GM18519 (cell line): ENCODE data around the gene CLPTM1L.
"Not testable (repeated sequence)": the region's sequence is repeated elsewhere in the genome, so short reads cannot be mapped to it uniquely, and the experiment has no call there.

Experiments
- ATAC-seq: cut with Tn5 transposase; IDR thresholded peaks from one replicate; pipeline ENCODE4 v1.9.1; 2021; ENCODE audit warnings: mild to moderate bottlenecking, moderate library complexity; ENCODE audit not compliant: unreplicated experiment, low FRiP score

CLPTM1L gene

DNA sequence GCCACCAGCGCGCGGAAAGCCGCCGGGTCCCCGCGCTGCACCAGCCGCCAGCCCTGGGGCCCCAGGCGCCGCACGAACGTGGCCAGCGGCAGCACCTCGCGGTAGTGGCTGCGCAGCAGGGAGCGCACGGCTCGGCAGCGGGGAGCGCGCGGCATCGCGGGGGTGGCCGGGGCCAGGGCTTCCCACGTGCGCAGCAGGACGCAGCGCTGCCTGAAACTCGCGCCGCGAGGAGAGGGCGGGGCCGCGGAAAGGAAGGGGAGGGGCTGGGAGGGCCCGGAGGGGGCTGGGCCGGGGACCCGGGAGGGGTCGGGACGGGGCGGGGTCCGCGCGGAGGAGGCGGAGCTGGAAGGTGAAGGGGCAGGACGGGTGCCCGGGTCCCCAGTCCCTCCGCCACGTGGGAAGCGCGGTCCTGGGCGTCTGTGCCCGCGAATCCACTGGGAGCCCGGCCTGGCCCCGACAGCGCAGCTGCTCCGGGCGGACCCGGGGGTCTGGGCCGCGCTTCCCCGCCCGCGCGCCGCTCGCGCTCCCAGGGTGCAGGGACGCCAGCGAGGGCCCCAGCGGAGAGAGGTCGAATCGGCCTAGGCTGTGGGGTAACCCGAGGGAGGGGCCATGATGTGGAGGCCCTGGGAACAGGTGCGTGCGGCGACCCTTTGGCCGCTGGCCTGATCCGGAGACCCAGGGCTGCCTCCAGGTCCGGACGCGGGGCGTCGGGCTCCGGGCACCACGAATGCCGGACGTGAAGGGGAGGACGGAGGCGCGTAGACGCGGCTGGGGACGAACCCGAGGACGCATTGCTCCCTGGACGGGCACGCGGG lies 49.9 kb downstream of the CLPTM1L start, which contains the start of gene TERT:
TERT (minus strand) TSS at position 234 of the 815 bp plus-strand sequence; CDS start at position 155, 79 bp downstream.
- no peak for ATAC-seq

DNA sequence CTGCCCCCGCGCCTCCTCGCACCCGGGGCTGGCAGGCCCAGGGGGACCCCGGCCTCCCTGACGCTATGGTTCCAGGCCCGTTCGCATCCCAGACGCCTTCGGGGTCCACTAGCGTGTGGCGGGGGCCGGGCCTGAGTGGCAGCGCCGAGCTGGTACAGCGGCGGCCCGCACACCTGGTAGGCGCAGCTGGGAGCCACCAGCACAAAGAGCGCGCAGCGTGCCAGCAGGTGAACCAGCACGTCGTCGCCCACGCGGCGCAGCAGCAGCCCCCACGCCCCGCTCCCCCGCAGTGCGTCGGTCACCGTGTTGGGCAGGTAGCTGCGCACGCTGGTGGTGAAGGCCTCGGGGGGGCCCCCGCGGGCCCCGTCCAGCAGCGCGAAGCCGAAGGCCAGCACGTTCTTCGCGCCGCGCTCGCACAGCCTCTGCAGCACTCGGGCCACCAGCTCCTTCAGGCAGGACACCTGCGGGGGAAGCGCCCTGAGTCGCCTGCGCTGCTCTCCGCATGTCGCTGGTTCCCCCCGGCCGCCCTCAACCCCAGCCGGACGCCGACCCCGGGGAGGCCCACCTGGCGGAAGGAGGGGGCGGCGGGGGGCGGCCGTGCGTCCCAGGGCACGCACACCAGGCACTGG lies 50.6 kb downstream of the CLPTM1L start:
- ATAC-seq: no peak

DNA sequence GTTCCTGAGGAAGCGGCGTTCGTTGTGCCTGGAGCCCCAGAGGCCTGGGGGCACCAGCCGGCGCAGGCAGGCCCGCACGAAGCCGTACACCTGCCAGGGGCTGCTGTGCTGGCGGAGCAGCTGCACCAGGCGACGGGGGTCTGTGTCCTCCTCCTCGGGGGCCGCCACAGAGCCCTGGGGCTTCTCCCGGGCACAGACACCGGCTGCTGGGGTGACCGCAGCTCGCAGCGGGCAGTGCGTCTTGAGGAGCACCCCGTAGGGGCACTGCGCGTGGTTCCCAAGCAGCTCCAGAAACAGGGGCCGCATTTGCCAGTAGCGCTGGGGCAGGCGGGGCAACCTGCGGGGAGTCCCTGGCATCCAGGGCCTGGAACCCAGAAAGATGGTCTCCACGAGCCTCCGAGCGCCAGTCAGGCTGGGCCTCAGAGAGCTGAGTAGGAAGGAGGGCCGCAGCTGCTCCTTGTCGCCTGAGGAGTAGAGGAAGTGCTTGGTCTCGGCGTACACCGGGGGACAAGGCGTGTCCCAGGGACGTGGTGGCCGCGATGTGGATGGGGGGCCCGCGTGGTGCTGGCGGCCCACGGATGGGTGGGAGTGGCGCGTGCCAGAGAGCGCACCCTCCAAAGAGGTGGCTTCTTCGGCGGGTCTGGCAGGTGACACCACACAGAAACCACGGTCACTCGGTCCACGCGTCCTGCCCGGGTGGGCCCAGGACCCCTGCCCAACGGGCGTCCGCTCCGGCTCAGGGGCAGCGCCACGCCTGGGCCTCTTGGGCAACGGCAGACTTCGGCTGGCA lies 51.3 kb downstream of the CLPTM1L start:
- no peak for ATAC-seq

GRCh38 chr5:1292846-1293415 lies 52.0 kb downstream of the CLPTM1L start:
- no peak for ATAC-seq

- ATAC-seq: no peak
Observed at GRCh38 chr5:1292139-1292538, 52.8 kb downstream of the CLPTM1L start.

DNA sequence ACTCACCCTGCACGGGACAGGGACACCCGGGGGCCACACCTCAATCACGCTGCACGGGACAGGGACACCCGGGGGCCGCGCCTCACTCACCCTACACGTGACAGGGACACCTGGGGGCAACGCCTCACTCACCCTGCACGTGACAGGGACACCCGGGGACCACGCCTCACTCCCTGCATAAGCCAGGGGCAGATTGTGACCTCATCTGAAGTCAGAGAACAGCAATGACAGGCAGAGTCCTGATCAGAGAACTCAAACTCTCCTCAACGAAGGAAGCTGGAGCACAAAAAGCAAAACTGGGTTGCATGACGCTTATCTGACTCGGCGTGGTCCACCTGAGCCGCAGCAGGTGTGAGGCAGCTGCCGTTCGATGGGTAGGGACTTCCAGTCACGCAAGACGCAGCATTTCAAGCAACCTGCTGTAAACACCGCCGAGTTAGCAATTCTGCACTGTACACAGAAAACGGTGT lies 53.3 kb downstream of the CLPTM1L start:
- no peak for ATAC-seq

DNA sequence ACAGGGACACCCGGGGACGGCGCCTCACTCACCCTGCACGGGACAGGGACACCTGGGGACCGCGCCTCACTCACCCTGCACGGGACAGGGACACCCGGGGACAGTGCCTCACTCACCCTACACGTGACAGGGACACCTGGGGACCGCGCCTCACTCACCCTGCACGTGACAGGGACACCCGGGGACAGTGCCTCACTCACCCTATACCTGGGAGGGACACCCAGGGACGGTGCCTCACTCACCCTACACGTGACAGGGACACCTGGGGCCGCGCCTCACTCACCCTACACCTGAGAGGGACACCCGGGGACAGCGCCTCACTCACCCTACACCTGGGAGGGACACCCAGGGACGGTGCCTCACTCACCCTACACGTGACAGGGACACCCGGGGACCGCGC lies 53.9 kb downstream of the CLPTM1L start:
- not testable (repeated sequence) for ATAC-seq

GRCh38 chr5:1289559-1289958 lies 55.3 kb downstream of the CLPTM1L start:
- ATAC-seq: not testable (repeated sequence)

DNA sequence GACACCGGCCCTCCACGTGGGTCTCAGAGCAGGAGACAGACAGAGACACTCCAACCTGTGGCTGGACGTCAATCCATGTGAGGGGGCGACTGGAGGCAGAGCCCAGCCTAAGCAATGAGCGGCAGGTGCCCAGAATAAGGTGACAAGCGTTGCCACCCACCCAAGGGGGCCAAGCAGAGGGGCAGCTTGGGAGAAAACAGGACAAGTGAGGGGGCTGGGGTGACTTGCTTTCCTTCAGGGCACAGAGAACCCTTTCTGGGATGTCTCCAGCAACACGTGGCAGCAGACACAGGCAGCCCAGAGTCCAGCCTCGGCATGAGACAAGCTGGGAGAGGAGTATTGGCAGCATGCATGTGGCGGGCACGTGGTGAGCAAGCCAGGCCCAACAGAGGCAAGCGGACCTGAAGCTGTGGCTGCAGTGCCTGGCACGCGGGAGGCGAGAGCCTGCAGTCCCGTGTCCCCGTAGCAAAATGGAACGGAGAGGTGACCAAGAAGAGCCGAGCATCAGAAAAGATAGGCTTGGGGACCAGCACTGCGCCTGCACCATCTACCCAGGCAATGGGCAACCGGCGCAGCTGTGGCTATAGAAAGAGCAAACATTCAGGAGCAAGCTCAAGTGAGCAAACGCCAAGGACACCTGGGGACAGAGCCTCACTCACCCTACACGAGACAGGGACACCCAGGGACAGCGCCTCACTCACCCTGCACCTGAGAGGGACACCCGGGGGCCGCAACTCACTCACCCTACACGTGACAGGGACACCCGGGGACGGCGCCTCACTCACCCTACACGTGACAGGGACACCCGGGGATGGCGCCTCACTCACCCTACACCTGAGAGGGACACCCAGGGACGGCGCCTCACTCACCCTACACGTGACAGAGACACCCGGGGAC lies 56.2 kb downstream of the CLPTM1L start:
- no peak for ATAC-seq

GRCh38 chr5:1285883-1286291 lies 59.0 kb downstream of the CLPTM1L start:
- ATAC-seq: no peak

- ATAC-seq: no peak
Observed at GRCh38 chr5:1285141-1285540, 59.8 kb downstream of the CLPTM1L start.

DNA sequence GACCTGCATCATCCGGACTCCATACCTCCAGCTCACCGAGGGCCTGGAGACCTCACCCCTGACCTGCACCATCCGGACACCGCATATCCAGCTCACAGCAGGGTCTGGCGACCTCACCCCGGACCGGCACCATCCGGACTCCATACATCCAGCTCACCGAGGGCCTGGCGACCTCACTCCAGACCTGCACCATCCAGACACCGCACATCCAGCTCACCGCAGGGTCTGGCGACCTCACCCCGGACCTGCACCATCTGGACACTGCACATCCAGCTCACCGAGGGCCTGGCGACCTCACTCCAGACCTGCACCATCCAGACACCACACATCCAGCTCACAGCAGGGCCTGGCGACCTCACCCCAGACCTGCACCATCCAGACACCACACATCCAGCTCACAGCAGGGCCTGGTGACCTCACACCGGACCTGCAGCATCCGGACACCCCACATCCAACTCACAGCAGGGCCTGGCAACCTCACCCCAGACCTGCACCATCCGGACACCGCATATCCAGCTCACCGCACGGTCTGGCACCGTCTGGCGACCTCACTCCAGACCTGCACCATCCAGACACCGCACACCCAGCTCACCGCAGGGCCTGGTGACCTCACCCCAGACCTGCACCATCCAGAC lies 60.4 kb downstream of the CLPTM1L start:
- not testable (repeated sequence) for ATAC-seq

DNA sequence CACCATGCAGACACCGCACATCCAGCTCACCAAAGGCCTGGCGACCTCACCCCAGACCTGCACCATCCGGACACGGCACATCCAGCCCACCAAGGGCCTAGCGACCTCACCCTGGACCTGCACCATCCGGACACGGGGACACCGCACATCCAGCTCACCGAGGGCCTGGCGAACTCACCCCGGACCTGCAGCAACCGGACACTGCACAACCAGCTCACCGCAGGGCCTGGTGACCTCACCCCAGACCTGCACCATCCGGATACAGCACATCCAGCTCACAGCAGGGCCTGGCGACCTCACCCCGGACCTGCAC lies 61.2 kb downstream of the CLPTM1L start:
- ATAC-seq: not testable (repeated sequence)

GRCh38 chr5:1282993-1283728 lies 61.7 kb downstream of the CLPTM1L start:
- ATAC-seq: not testable (repeated sequence)

DNA sequence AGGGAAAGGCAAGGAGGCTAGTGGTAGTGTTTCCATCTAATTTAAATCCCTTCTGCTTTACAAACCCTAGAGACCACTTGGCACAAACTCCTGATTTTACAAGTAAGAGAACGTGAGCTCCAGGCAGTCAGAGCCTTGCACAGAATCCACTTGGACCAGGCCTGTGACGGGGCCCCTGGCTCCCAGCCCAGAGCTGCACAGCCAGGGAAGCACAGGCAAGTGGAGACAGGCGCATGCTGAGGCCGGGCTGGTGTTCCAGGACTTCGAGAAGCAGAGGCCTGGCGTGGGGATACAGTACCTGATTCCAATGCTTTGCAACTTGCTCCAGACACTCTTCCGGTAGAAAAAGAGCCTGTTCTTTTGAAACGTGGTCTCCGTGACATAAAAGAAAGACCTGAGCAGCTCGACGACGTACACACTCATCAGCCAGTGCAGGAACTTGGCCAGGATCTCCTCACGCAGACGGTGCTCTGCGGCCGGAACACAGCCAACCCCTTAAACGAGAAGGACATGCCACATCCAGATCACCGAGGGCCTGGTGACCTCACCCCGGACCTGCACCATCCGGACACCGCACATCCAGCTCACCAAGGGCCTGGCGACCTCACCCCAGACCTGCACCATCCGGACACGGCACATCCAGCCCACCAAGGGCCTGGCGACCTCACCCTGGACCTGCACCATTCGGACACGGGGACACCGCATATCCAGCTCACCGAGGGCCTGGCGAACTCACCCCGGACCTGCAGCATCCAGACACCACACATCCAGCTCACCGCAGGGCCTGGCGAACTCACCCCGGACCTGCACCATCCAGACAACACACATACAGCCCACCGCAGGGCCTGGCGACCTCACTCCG lies 62.5 kb downstream of the CLPTM1L start:
- ATAC-seq: no peak

DNA sequence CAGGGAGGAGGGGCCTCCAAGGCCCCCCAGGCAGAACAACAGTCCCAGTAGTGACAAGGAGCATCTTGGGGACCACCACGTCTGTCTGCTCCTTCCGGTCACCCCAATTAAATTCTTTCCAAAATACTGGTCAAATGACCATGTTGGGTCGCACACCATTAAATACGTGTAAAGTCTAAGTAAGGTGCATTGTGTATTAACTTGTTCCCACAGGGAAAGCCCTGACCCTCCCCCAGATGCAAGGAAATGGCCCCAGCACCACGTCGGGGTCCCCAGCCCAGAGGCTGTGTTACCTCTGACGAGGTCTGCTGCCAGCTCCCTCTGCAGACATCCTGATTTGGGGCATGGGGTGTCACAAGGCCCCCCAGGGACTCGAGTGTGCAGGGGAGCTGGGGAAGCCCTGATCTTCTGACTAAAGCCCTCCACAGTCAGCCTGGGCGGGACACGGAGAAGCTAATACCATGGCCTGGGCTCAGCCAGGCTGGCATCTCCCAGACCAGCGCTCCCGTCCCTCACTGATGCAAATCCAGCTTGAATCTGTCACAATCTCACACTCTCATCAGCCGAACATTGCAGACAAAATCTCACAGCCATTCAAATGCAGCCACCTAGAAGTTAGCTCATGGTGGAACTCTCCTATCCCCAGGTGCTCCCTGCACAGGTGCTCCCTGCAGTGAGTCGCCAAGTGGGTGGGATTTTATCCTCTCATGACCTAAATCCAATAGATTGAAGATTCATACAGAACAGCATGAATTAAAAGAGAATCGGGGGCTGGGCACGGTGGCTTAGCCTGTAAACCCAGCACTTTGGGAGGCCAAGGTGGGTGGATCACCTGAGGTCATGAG lies 63.6 kb downstream of the CLPTM1L start:
- ATAC-seq: no peak
